Stimulated activated CD8-positive, alpha-beta memory T cell treated with anti-CD3 and anti-CD28 coated beads, Interleukin-7, amount 100 ng/mL, for 4 hours (primary cell): ENCODE results near the gene CACNA1C.

Source experiments
- DNase-seq, 2 donors: peaks; one replicate each; pipeline ENCODE4 v3.0.0-alpha.2; 2020; ENCODE audit warnings: low read depth in 2 of 2

The CACNA1C gene

DNA sequence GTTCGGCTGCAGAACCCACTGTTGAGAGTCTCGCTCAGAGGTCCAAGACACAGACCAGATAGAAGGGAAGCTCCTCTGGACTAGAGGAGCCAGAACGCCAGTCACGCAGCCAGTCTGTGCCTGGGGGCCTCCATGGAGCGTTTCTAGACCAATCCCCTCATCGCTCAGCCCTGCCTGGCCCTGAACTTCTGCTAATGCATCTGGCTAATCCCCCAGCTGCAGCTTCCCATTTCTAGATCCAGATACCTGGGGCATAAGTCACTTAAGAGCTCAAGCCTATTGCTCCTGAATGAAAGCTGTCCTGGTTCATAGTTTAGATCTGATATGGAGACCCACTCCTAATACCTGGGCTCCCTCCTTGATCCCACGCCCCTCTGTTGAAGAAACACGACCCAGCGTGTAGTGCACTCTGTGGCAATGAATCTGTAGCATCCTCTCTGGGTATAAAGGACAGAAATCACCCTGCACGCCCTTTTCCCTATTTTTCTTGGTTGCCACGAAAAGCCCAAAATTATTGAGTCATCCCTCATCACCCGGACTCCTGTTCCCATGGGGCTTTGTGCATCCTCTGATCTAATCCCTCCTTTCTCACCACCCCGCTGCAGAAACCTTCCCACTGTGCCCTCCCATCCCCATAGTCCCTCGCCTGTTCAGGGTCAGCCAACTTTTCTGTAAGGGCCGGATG lies 400.4 kb downstream of the CACNA1C start:
- DNase-seq, result no peak

- no peak for DNase-seq
These were observed 400.9 kb downstream of the CACNA1C start for GRCh38 chr12:2453761-2454090.

DNA sequence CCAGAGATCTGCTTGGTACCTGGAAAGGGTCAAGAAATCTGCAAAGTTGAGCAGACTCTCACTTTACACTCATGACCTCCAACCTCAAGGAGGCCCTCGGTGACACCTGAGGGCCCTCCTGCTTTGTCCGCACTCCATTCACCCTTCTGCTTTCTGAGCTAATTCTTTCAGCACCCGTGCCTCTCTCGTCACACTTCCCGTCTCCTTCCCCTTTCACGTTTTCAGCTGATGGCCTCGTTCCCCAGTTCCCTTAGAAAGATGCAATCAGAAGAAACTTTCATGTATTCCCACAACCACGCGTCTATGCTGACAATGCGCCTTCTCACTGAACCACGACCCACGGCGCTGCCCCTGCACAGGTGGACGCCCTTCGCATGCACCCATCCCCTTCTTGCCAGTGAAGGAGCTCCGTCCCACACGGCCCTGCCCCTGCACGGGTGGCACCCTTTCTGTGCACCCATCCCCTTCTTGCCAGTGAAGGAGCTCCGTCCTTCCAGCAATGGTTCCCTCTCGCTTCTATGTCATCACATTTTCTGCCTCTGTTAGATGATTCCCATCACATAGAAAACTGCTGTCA lies 401.9 kb downstream of the CACNA1C start:
- no peak for DNase-seq

DNA sequence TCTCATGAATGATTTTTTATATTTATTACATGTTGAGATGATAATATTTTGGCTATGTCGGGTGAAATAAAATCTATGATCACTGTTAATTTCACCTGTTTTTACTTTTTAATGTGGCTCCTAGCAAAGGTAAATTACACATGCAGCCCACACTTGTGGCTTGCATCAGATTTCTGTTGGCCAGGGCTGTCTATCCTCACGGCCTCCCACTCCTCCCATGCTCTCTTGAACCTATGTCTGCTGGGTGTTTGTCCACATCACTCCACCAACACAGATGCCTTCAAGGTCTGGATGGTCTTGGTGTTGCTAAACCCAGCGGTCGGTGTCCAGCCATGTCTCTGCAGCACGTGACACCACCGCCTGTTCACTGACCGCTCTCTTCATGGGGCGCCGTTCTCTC lies 402.6 kb downstream of the CACNA1C start:
- DNase-seq, result no peak

- DNase-seq, result no peak
These were observed 403.5 kb downstream of the CACNA1C start for GRCh38 chr12:2456122-2456812.

DNA sequence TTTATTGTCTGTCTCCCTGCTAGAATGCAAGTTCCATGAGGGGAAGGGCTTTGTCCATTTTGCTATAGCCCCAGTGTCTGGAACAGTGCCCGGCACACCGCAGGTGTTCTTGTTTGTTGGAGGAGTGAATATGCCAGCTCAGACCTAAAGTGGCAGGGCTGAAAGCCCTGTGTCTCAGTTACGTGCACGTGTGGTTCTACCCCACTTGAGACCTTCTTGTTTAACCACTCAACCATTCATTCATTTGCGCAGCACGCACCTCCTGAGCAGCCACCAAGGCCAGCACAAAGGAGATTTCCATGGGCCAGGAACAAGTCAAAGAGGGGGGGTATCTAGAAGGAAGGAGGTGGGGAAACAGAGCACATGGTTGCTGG lies 404.0 kb downstream of the CACNA1C start:
- no peak for DNase-seq

DNA sequence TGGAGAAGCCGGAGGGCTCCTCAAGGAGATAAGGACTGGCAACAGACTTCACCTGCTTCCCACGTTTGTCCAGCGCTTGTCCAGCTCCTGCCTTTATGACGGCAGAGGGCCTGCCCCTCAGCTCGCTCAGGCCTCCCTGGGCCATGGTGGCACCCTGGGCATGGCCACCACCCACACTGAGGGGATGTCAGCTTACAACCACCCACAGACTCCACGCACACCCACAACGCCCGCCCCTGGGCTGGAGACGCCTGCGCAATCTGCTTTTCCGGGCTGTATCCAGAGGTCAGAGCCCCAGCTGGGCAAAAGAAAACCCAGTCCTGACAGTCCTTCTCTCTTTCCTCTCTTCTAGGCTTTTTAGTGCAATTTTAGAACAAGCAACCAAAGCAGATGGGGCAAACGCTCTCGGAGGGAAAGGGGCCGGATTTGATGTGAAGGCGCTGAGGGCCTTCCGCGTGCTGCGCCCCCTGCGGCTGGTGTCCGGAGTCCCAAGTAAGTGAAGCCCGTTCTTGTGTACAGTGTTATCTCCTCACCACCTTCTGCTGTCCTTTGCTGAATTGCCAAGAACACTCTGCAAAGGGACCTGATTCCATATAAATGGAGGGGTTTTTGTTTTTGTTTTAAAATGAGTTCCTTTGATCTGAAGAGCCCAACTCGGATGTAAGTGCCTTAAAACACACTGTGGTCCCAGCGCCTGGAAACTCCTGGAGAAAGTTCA lies 404.6 kb downstream of the CACNA1C start:
- DNase-seq, result no peak

DNA sequence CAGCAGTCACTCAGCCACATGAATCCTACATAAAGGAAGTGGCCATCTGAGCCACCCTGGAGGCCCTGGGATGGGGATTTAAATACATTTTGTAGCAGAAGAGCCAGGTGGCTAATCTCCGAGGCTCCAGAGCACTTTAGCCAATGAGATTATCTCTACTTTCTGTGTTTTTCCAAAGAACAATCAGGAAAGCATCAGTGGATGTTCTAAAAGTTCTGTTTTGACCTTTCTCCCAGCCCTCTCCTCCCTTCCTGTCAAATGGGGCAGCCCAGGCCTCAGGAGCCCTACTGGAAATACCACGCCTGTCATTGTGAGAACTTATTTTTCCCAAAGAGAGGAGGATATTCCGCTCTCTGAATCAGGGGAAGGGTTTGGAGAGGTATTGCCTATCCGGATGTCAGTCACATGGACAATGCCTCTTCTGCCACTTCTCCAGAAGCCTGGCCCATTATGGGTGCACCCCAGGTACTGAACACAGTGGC lies 405.2 kb downstream of the CACNA1C start:
- no peak for DNase-seq

DNA sequence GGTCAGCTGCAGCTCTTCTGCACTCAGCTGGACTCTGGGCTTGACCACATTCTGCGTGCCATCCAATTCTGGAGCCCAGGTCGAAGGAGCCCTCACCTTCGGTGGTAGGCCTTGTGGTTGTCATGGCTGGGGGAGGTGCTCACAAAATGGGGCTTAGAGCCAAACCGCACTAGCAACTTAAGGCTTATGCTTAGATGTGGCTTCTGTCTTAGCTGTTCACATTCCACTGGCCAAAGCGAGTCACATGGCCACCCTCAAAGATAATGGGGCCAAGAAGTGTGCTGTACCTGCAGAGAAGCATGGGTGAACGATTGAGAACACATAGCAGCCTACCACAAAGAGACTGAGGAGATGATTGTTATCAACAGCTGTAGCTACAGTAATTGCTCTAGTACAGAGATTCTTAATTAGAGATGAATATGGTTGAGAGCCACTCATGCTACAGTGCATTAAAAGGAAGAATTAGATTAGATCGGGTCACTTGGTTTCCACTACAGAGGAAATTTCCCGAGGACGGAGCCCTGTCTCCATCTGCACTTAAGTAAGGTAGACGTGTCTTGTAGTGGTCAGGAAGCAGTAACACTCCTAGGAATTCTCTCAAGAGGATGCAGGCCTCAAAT lies 407.4 kb downstream of the CACNA1C start:
- no peak for DNase-seq

GRCh38 chr12:2461046-2461445 lies 408.3 kb downstream of the CACNA1C start:
- no peak for DNase-seq

DNA sequence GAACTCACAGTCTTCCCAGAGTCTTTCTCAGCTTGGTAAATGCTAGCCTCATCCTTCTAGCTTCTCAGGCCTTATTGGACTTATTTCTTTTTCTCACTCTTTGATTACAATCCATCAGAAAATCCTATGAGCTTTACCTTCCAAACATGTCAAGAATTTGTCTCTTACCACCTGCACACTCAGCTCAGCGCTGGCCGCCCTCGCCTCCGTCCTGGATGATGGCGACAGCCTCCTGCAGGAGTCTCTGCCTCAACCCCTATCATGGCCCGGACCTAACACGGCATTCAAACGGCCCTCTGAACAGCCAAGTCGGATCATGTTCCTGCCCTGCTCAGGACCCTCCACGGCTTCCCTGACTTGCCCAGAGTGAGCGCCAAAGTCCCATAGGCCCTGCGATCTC lies 408.9 kb downstream of the CACNA1C start:
- no peak for DNase-seq

GRCh38 chr12:2462087-2462486 lies 409.3 kb downstream of the CACNA1C start:
- no peak for DNase-seq

DNA sequence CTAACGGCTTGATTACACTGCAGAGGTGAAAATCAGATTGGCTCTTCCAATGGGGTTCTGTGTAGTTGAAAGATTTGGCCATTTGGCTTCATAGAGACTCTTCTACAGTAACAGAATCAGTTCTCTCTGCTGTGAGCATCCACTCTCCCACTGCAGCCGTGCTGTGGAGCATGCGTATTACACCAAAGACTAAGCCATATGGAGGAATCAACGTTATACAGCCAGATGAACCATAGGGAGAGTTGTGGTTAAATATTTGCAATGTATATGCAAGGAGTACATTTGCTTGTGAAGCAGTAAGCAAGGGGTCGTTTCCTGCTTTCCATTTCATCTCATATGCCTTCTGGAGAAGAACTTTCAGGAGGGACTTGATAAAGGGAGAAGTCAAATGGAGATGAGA lies 410.9 kb downstream of the CACNA1C start:
- no peak for DNase-seq

DNA sequence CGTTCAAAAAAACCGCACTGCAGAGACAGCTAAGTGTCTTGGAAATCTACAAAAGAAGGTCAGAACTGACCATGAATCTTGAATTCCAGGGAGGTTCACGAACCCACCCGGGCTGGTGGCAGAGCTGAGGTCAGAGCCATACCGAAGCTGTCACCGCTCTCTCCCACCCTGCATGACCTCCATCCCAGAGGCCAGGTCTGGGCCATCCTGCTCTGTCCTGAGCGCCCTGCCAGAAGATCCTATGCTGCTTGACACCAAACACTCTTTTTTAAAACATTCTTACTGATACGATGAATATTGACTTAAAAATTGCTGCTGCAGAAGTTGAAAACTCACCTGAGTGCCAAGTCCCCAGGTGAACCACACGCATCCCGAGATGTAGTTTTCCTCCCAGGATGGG lies 412.9 kb downstream of the CACNA1C start:
- DNase-seq, result no peak

- no peak for DNase-seq
These were observed 413.4 kb downstream of the CACNA1C start for GRCh38 chr12:2466211-2466610.

- DNase-seq, result no peak
These were observed 414.8 kb downstream of the CACNA1C start for GRCh38 chr12:2467447-2468195.

DNA sequence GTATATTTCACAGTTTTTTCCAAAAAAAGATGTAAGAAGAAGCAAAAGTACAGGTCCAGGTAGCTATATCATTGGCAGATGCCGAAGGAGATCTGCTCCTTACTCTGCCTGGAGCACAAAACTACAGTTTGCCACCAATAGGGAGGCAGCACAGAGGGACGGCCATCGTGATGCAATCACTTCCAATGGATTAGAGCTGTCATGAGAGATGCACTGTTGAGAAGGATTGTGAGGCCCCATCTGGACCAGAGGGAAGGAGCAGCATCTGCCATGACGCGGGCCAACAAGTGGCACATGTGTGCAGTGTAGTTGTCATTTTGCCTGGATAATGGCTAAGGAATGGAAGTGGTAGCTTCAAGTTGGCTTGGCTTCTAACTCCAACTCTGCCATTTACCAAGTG lies 423.2 kb downstream of the CACNA1C start:
- no peak for DNase-seq

GRCh38 chr12:2477009-2477766 lies 424.4 kb downstream of the CACNA1C start:
- DNase-seq, result no peak

DNA sequence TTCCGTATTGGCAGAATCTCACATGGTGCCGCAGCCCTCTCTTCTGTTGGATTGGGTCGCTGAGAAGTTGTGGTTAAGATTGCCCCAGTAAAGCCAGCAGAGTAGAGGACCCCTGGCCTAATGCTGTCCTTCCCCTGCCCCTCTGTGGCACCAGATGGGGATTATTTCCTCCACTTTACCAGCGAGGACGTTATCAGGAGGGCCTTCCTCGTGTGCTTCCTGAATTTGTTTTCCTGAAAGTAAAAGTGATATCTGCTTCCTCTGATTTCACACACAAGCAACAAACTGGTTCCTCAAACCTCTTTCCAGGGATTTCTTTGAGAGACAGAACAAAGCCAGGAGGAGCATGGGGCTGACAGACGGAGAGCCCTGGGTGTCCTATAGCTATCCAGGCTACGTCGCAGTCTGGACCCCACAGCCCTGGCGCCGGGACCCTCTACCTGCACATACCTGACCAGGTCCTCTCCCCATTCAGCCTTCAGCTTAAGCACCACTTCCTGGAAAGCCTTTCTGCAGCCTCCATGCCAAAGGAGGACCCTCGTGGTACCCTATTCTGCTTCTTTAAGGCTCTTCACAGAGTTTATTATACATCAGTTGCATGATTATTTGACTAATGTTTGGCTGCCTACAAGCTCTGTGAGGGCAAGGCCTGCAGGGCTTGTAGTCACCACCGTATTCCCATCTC lies 427.2 kb downstream of the CACNA1C start:
- DNase-seq, result no peak

DNA sequence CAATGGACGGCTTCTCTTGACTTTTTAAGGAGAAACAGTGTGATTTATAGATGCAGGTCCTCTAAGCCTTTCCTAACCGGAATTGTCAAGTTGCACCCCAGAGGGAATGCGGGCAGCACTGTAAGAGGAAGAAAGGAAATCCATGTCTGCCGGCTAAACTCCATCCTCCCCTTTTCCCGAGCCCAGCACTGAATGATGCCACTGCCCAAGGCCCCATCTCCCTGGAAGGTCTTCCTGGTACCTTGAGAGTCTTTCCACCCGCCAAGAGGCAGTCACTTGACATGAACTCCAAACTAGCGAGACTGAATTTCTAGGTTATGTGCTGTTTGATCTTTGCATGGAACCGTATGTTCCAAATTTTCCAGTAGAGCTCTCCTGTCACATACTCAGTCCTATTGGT lies 428.6 kb downstream of the CACNA1C start:
- no peak for DNase-seq
